COLO829 (cell line): ENCODE data around the gene PRKN.

Source experiments
- DNase-seq: peaks from one replicate; pipeline ENCODE4 v3.0.0; 2012; ENCODE audit warnings: low spot score

The PRKN gene

DNA sequence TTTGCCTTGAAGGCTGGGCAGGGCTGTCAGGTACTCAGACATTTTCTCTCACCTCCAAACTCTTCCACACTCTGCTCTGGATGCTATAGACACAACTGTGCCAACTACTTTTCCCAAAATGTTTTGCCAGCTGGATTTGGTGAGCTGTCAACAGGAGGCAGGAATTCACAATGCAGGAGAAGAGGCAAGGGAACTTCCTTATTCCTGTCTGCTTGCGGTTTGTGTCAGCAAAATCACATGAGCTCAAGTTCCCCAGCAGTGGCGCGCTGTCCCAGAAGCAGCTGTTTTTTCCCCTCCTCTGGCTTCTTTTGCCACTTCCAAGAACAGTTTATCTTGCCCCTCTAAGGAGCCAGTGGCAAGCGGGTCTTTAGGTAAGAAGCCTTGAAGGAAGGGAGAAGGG, 608.2 kb downstream of the PRKN start:
- DNase-seq, result no peak

DNA sequence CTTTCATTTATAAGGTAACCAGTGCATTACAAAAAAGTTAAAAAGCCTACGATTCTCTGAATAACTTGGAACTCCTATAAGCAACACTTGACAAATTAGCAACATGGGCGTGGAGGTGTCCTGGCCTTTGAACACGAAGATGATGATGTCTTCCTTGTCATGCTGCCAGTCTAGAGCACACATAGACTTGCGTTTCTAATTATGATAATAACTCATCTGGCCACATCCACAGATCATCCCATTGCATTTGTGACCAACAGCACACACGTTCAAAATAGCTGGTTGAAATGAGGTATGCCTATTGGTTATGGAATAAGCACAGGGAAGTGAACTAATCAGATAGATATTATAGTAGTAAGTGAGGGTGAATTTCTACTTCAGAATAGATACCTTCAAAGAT, 608.9 kb downstream of the PRKN start:
- DNase-seq, result no peak

DNA sequence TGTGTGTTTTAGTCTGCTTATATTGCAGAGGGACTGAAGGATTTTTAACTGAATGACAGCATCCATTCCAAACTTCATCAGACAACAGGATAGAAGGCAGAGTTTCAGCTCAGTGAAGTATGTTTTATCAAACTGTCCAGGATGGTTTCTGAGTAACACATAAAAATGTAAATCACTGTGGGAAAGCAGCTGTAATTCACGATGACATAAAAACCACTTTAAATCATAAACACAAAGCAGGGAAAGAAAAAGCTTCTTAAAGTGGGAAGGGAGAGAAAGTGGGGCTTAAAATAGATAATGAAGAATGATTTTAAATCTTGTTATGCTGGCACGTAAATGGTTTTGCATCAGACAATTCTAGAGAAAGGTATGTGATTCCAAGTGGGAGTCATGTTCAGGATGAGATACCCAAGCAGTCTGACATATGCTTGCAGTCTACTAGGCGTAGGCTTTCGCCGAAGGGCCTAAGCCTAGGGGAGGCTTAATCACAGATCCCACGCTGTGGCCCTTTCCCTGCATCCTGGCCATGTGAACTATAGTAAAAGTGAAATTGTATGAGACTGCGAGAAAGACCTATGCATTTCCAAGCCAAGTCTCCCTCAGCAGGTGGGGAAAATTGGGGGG, 610.6 kb downstream of the PRKN start:
- DNase-seq, result no peak

DNA sequence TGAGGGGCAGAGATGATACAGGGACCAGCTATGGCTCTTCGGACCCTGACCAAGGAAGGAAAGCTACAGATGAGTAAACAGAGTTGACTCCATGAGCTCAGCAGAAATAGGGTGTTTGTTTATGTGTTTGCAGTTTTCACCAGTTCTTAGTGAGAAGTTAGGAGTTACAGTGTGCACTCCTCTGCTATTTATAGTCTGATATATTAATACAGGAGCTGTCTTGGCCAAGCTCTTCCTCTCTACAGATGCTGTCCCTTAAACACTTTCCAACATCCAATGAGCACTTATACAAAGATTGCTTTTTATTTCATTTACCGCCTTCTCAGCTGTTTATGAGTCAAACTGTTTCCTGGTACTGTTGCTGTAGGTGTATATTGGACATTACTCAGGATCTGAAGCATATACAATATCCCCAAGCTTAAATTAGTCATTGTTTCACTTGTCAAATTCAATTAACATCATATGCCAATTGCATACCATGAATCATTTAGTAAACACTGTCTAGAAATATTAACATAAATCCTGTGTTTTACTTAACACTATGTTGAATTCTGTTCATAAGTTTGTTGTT, 618.0 kb downstream of the PRKN start:
- DNase-seq, result no peak

DNA sequence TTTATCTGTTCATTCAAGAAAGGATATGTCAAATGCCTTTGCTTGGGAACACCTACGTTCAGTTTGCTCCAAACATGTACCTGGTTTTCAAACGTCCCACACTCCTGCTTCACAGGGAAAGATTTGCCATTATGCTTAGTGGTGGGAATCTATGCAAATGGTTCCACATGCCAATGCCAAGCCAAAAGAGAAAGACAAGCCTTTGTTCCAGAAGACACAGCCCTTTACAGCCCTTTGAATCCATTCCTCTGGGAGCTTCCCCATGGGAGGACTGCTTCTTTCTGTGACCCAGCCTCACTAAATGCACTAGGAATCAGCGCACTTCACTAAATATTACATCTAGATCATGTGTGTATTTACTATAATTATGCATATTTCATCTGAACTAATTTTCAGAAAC, 619.5 kb downstream of the PRKN start:
- DNase-seq, result no peak

DNA sequence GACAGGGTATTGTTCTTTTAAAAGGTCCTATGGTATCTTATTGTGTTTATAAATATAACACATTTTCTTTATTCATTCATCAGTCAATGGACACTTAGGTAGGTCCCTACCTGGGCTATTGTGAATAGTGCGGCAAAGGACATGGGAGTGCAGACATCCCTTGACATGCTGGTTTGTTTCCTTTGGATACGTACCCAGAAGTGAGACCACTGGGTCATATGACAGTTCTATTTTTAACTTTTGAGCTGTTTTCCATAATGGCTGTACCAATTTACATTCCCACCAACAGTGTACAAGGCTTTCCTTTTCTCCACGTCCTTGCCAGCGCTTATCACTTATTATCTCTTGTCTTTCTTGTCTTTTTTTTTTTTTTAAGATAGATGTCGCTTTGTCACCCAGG, 627.5 kb downstream of the PRKN start:
- DNase-seq, result no peak

DNA sequence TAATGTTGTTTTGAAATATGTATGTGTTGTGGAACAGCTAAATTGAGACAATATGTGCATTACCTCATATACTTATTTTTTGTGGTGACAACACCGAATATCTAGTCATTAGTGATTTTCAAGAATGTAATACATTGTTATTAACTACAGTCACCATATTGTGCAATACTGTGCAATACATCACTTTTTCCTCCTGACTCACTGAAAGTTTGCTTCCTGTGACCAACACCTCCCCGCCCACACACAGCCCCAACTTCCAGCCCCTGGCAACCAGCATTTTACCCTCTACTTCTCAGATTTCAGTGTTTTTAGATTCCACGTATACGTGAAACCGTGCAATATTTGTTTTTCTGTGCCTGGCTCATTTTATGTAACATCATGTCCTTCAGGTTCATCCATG, 627.9 kb downstream of the PRKN start:
- peak; percentile 44 for DNase-seq

DNA sequence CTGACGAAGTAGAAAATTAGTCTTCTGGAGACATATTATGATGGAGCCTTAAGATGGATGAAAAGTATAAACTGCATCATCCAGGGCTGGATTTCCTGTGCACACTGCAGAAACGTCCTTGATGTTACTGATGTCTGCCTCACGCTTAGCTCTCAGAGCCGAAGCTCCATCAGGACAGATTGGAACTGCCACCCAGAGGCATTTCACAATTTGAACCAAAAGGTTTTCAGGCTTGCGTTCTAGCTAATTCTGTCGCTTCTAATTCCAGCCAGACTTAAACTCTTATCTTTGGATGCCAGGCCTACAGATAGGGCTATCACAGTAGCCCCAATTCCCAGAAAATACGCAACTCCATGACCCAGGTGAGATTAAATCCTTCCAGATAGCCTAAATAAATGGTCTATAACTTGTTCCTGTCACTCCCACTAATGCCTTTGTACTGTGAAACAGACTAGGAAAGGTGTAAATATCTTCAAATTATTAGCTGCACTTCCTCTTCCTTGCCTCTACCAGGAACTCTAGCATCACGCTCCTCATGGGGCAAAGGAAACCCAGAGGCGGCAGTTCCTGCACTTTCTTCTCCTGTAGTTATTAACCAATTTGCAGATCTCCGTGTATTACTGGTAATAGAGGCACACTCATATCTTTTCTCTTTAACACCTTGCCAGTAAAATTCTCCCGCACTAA, 634.6 kb downstream of the PRKN start:
- DNase-seq, result no peak

DNA sequence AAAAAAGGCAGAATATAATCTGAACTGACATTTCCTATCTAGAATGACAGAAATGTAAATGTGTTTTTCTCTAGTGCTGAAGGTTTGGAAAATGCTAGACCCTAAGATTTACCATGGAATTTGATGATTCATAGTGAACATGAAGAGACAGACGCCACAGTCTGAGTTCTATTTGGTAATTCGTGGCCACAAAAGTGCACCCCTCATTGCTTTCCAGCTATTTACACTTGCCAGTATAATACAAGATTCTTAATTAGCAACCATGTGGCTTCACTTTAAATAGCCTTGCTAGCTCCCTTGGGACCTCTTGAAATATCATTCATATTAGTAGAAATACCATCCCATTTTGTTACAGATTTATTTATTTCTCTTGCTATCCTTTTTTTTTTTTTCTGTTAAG, 636.8 kb downstream of the PRKN start:
- no peak for DNase-seq

DNA sequence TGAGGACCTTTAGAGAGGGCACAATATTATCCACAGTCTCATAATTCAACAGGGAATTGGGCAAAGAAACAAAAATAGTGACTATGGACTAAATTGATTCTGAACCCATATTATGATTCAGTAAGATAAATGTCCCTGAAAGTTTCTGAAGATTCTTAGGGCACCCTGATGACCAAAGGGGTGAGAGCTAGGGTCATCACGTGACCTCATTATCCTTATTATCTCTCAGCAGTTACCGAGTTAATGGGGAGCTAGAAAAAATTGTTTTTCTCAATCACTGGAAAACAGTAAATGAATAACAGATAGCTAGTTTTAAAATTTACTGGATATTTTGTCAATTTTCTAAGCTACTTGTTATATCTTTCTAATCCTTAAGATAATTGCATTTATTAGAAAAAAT, 639.5 kb downstream of the PRKN start:
- no peak for DNase-seq

DNA sequence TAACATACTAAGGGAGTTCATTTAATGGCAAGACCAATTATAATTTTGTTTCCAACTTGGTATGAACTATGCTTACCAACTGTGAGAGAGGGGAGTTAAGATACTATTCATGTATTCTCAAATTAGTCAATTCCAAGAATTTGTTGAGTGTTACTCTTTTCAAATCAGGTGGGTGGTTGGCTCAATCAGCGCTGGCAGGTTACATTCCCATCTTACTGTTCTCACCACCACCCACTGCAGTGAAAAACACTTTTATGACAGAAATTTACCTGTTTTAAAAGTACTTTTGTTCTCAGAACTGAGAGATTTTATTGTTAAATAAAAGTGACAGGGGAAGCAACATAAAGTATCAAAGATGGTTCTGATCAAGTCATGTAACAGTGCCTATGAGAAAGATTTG, 642.0 kb downstream of the PRKN start:
- DNase-seq, result no peak

DNA sequence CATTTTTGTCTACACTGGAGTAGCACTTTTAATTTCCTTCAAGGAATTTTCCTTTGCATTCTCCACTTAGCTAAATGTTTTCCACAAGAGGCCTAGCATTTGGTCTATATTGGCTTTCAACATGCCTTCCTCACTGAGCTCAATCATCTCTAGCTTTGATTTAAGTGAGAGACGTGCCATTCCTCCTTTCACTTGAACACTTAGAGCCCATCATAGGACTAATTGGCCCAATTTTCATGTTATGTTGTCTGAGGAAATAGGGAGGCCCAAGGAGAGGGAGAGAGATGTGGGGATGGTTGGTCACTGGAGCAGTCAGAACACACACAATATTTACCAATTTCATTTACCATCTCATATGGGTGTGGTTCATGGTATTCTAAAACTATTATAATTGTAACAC, 645.0 kb downstream of the PRKN start:
- no peak for DNase-seq

DNA sequence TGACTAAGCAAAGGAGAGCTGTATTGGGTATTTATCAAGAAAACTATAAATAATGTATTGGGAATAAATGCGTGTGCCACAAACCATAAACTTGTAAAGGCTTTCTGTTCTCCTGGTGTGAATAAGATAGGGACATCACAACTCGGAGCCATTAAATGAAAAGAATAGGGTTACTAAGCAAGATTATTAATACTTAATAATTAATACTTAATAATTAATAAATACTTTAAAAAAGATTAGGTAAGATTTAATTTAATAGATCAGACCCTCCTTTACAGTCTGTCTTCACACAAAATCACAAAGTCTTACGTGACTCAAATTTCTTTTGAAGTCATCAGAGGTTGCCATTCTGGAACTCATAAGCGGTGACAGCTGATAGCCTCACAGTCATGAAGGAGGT, 648.9 kb downstream of the PRKN start:
- no peak for DNase-seq

DNA sequence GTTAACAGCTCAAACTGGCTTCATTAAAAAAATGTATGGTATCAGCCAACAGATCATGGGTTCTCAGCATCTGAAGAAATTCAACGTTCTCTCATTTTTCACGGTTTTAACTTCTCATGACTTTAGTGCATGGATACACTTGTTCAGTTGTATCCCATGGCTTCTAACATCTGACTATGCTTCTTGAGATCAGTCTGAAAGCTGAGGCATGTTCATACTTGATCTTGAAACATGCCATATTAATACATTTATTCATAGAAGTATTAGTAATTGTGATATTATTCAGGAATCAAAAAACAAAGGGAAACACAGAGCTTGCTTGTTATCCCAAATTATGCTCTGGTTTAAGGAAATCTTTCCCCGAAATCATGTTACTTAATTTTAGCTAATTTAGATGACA, 649.4 kb downstream of the PRKN start:
- DNase-seq, result no peak

DNA sequence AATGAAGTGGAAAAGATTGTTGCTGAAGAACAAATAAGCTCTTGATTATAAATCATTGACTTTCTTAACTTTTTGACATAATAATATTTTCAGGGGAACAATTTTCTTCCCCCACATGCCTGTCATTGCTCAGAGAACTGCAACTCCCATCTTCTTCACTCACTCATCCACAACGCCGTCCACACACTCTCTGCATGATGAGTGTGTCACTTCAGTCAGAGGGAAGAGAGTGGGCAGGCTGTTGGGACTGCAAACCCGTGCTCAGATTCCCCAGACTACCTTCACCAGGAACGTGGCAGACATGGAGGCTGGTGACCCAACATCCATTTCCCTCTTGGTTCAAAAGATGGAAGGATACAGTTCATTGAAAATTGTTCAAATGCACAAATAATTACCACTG, 650.8 kb downstream of the PRKN start:
- DNase-seq, result no peak

DNA sequence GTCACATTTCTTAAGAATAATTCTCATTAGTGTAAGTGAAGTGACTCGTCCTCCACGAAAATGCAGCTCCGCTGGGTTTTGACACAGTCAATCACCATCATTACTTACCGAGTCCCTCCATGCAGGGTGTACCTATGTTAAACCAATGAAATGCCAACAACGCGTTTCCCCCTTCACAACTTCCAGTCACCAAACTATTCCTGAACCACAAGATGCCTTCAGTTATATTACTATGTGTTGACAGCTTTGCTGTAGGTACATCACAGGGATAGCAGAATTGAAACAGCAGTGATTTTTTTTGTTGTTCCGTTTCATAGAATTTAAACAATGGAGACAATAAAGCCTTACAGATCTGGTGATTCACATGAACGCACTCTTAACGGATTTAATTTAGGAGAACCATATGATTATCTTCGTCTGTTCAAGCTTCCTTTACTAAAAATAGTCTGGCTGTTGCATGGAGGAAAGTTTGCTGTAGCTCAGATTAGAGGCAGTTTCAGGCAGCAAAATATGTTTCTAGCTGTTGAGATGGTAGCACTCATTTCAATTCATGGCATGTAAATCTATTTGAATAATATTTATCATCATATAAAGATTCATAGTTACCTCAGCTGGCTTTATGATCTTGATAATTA, 652.8 kb downstream of the PRKN start:
- no peak for DNase-seq

DNA sequence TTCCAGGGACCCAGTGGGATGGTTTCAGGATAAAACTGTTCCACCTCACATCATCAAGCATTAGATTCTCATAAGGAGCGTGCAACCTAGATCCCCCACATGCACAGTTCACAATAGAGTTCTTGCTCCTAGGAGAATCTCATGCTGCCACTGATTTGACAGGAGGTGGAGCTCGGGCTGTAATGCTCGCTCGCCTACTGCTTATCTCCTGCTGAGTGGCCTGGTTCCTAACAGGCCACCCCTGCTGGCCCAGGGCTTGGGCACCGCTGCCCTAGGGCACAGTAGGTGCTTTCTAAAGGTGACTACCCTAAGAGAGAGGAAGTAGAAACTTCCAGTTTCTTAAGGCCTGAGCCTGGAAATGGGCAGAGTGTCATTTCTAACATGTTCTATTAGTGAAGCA, 656.9 kb downstream of the PRKN start:
- DNase-seq, result no peak

DNA sequence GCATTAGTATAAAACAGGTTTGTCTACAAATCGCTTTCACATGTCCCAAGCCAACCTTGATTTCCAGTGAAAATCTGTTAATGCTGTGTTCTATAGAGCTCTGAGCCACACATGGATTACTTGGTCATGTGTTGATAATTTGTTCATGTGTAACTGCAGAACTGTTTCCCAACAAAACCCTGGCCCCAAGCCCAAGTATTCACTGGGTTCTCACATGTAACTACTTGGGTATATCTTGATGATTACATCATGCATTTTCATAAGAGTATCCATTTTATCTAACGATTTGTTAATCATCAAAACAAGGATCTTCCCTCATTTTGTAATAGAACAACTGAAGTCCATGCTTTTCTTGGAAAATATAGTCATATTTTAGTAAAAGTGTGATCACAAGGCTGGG, 657.6 kb downstream of the PRKN start:
- no peak for DNase-seq

DNA sequence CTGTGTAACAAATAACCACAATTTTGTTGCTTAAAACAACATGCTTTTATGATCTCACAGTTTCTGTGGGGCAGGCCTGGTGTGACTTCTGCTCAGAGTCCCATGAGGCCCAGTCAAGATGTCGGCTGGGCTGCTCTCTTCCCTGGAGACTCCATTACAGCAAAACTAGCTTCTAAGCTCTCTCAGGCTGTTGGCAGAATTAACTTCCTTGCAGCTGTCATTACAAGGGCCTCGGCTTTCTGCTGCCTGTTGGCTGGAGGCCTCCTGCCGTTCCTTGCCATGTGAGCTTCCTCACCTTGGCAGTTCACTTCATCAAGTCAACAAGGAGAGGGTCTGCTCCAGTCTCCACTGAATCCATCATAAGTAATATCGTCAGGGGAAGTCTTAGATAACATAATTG, 659.2 kb downstream of the PRKN start:
- DNase-seq, result no peak

DNA sequence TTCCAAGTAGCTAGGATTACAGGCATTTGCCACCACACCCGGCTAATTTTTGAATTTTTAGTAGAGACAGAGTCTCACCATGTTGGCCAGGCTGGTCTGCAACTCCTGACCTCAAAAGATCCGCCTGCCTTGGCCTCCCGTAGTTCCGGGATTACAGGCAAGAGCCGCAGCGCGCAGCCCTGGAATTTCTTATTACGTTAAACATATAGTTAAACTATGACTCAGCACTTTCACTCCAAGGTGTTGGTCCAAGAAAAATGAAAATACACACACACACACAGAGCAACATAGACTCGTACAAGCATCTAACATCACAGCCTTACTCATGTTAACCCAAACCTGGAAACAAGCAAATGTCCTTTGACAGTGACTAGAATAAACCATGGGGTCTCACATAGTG, 663.9 kb downstream of the PRKN start:
- DNase-seq, result no peak

DNA sequence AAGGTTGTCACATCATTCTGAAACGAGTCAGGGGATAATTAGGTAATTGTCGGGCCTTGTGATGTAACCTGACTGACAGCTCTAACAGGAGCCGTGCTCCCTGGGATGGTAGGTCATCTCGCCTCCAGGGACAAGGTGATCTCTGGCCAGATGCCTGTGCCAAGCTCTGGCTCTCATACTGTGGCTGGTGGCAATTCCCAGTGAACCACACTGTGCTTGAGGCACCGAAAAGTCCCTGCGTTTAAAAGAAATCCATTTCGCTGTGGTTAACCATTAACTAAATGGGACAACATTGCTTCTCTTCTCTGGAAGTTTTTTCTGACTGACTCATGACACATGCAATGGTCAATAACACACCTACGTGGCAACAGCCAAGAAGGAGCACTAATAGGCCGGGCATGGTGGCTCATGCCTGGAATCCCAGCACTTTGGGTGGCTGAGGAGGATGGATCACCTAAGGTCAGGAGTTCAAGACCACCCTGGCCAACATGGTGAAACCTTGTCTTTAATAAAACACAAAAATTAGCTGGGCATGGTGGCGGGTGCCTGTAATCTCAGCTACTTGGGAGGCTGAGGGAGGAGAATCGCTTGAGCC, 669.2 kb downstream of the PRKN start:
- no peak for DNase-seq

DNA sequence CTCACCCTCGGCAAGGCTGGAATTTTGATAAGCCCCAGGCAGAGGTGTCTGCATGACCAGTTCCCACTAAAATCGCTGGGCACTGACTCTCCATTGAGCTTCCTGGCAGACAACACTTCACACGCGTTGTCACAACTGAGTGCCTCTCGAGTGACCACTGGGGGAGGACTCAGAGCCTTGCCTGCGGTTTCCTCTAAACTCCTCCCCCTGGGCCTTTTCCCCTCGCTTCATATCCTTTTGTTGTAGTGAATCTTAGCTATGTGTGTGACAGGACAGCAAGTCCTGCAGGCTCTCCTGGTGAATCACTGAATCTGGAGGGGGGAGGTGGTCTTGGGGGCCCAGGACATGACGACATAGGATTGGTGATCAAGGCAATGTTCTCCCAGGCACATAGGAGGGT, 670.8 kb downstream of the PRKN start:
- DNase-seq, result no peak

DNA sequence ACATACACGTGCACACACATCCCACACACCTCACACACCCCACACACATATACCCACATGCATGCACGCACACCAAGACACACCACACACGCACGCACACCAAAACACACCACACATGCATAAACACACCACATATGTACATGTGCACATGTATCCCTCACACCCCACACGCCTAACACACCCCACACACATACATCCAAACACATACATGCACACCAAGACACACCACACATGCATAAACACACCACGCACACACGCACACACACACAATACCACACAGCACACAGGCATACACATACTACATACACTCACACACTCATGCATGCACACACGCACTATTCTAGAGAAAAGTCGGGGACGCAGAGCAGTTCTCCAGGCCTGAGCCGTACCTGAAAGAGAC, 671.5 kb downstream of the PRKN start:
- DNase-seq, result no peak
